K562 (cell line): ENCODE data around the gene IDH2. TPM values are rescaled to one million over a fixed set of nuclear protein-coding genes. Genes with fewer than 3 reads are reported as not detected.

ENCODE experiments used
- ATAC-seq: fragments of 200-7000 bp; cut with Tn5 transposase; 3 replicates; pipeline ENCODE4 v1.9.1; 2020; ENCODE audit warnings: moderate library complexity
- BruUV-seq: library from RNA; stranded (reverse); fragments of 400-500 nt; replicated peaks from 2 replicates; lab custom pipeline; 2021; lab: Mats Ljungman, UMichigan
- CTCF ChIA-PET: fragments of 300-600 bp; formaldehyde crosslinking; extraction: SDS; loops from one replicate; lab custom pipeline; 2021; ENCODE audit warnings: low intra/inter-chr PET ratio; lab: Yijun Ruan, JAX
- POLR2A ChIA-PET: fragments of 300-600, 350-650 bp; sonication (Branson Sonifier 250); formaldehyde crosslinking; extraction: SDS; loops from one replicate; lab custom pipeline; 2021; ENCODE audit warnings: antibody characterized with exemption, inconsistent platforms; lab: Yijun Ruan, JAX
- DNase-seq, 4 experiments: peaks; one replicate each; pipeline versions ENCODE4 v3.0.0 to v3.0.0-alpha.2; 2011 to 2018; ENCODE audit warnings: low spot score in 3 of 4, mixed read lengths in 3 of 4; ENCODE audit errors: extremely low read depth in 1 of 4
- FAIRE-seq: peaks from 2 replicates; lab custom pipeline; 2011; peaks lifted over from hg19 to GRCh38; lab: Jason Lieb, UNC
- H2AFZ ChIP-seq: 2 replicates; pipeline ENCODE4 v1.6.0; 2011; ENCODE audit warnings: low read depth, low read length, control low read depth, inconsistent platforms
- H3K27ac ChIP-seq: fragments of 200-600 bp; 3 replicates; pipeline ENCODE4 v1.8.0; 2011; ENCODE audit warnings: low read depth, mild to moderate bottlenecking, control low read depth, inconsistent platforms, low read length, moderate library complexity, mixed read lengths; ENCODE audit errors: extremely low read depth
- H3K27me3 ChIP-seq, 2 experiments: fragments of 300-600 bp in 1 of 2; 2 replicates in 1 of 2; 3 replicates in 1 of 2; pipeline versions ENCODE4 v1.6.0 to v1.8.0; 2011; ENCODE audit warnings: inconsistent platforms in 2 of 2, low read length in 2 of 2, mild to moderate bottlenecking in 1 of 2, mixed read lengths in 1 of 2, moderate library complexity in 1 of 2; ENCODE audit not compliant: control insufficient read depth in 2 of 2, insufficient read depth in 2 of 2
- H3K36me3 ChIP-seq: fragments of 300-600 bp; 3 replicates; pipeline ENCODE4 v1.8.0; 2011; ENCODE audit warnings: mild to moderate bottlenecking, low read length, inconsistent platforms; ENCODE audit not compliant: control insufficient read depth, insufficient read depth
- H3K4me1 ChIP-seq, 2 experiments: fragments of 200-600 bp in 1 of 2; replicated peaks in 1 of 2; 2 replicates in 1 of 2; 3 replicates in 1 of 2; pipeline versions ENCODE4 v1.5.1 to v1.8.0; 2011; ENCODE audit warnings: inconsistent platforms in 2 of 2, low read length in 2 of 2, mild to moderate bottlenecking in 1 of 2, mixed read lengths in 1 of 2, moderate library complexity in 1 of 2; ENCODE audit not compliant: control insufficient read depth in 2 of 2, insufficient read depth in 2 of 2
- H3K4me2 ChIP-seq: 2 replicates; pipeline ENCODE4 v1.6.1; 2011; ENCODE audit warnings: low read length, control low read depth, inconsistent platforms, mixed read lengths; ENCODE audit not compliant: insufficient read depth
- H3K4me3 ChIP-seq: fragments of 200-600 bp; sonication (generic), shearing (Covaris generic); 2 replicates; pipeline ENCODE4 v1.5.1; 2016; ENCODE audit warnings: control low read depth, inconsistent platforms
- H3K79me2 ChIP-seq: fragments of 200-600 bp; 3 replicates; pipeline ENCODE4 v1.8.0; 2011; ENCODE audit warnings: low read length, inconsistent platforms; ENCODE audit not compliant: control insufficient read depth, insufficient read depth
- H3K9ac ChIP-seq, 2 experiments: 2 replicates each; pipeline versions ENCODE4 v1.6.0 to v1.6.1; 2011; ENCODE audit warnings: low read depth in 2 of 2, low read length in 2 of 2, control low read depth in 1 of 2, inconsistent platforms in 1 of 2, mild to moderate bottlenecking in 1 of 2, mixed read lengths in 1 of 2; ENCODE audit not compliant: insufficient read depth in 1 of 2
- H3K9me1 ChIP-seq: one replicate; pipeline ENCODE4 v1.6.0; 2011; ENCODE audit warnings: inconsistent platforms, mild to moderate bottlenecking, low read length, moderate library complexity; ENCODE audit not compliant: control insufficient read depth, insufficient read depth
- H3K9me3 ChIP-seq: replicated peaks from 2 replicates; pipeline ENCODE4 v1.5.1; 2011; ENCODE audit warnings: low read depth, low read length, inconsistent platforms; ENCODE audit not compliant: control insufficient read depth, insufficient read depth
- H4K20me1 ChIP-seq: replicated peaks from 2 replicates; pipeline ENCODE4 v1.6.1; 2011; ENCODE audit warnings: low read length, inconsistent platforms, mixed read lengths; ENCODE audit not compliant: control insufficient read depth, insufficient read depth
- MEIS2 ChIP-seq: fragments of 450-650 bp; IDR thresholded peaks from 2 replicates; pipeline ENCODE4 v1.6.1; 2014; ENCODE audit warnings: mild to moderate bottlenecking; ENCODE audit not compliant: partially characterized antibody
- SIRT6 ChIP-seq: IDR thresholded peaks from one replicate; pipeline ENCODE4 v1.6.1; 2012; ENCODE audit warnings: low read depth, mild to moderate bottlenecking, control low read depth, inconsistent platforms, low read length, moderate library complexity
- SMAD4 ChIP-seq: fragments of 250-450 bp; sonication (Bioruptor Pico); conservative IDR thresholded peaks from 2 replicates; pipeline ENCODE4 v1.8.0; 2021; ENCODE audit warnings: inconsistent platforms, mild to moderate bottlenecking, moderate library complexity
- ZKSCAN1 ChIP-seq: fragments of 150-350 bp; IDR thresholded peaks from 2 replicates; pipeline ENCODE4 v1.6.1; 2016; ENCODE audit warnings: low read depth, low read length
- WGBS: fragments of 100-300 bp; shearing (Covaris generic); methylation state at CpG from one replicate; pipeline ENCODE4 v1.1.6; 2016; ENCODE audit warnings: low coverage, mixed read lengths; ENCODE audit not compliant: insufficient coverage; ENCODE audit errors: missing lambda C conversion rate; 5-methylcytosine and 5-hydroxymethylcytosine counted together
- in situ Hi-C: fragments of 300-500 bp; cut with MboI; formaldehyde crosslinking; loops from 4 replicates; pipeline ENCODE4 v1.15.0; 2018; ENCODE audit warnings: inconsistent platforms, mixed read lengths
- intact Hi-C: fragments of 100-400 bp; cut with micrococcal nuclease; formaldehyde crosslinking; loops from 2 replicates; pipeline ENCODE4 v1.14.2; 2022
- polyA plus RNA-seq, 8 experiments: library from polyadenylated mRNA; depleted of rRNA in 4 of 8; stranded (reverse) in 5 of 8; unstranded in 3 of 8; fragments of >200 nt; fragmentation: Nextera tagmentation in 2 of 8; fragmentation: Illumina TruSeq in 1 of 8; extraction: Ambion mirVana in 2 of 8; extraction: Trizol in 1 of 8; gene quantifications; 2 replicates each; pipeline versions ENCODE4 v1.2.1 to v1.2.3, GENCODE V29; 2011 to 2014; ENCODE audit warnings: inconsistent platforms in 1 of 8, missing spikeins in 1 of 8
- total RNA-seq, 7 experiments: library from RNA; depleted of rRNA in 6 of 7; stranded (reverse); fragments of >200 nt in 6 of 7; fragmentation: Illumina TruSeq in 2 of 7; extraction: Trizol in 2 of 7; gene quantifications; 2 replicates each; pipeline versions ENCODE4 v1.2.1 to v1.2.3, GENCODE V29; 2011 to 2021; ENCODE audit warnings: low replicate concordance in 1 of 7

The IDH2 gene
- total and polyA plus RNA-seq, 9 of the 15 experiments (the other 6 are each of a cell fraction or from before 2014, with no cell fraction given) = 0.70 to 99.9 (median 59.2) TPM

GRCh38 chr15:90036806-90037510 is 65.3 kb downstream of the IDH2 start:
- Histone ChIP-seq H3K79me2 (no peaks in the 10 kb centered on the region; the same call in 2 of the 3 replicates), H3K36me3 (no peaks in the 10 kb centered on the region), H2AFZ (no peak overlapping the region), H3K4me3 (no peak overlapping the region), H3K9me3 (no peaks in the 10 kb centered on the region), H3K4me2 (no peak overlapping the region; the same call in 1 of the 2 replicates), H3K27me3 (no peaks in the 10 kb centered on the region), H3K9me1 (no peaks in the 10 kb centered on the region)
- 81% methylated on average over 11 of the region's 11 CpGs for WGBS
- intact Hi-C loops = no loop called here
- CTCF ChIA-PET = no interaction called here
- no peak for TF ChIP-seq SIRT6
- TF ChIP-seq, all 486 proteins: peak for 0
- Histone ChIP-seq H3K27ac (no peak overlapping the region), H4K20me1 (no peaks in the 10 kb centered on the region), H3K4me1 (peaks cover 40 to 60% of the 10 kb centered on the region in 2 experiments), H3K9ac (peak overlapping the region in 1 of 2 experiments; percentile 54; a peak in 1 of 4 replicates)
- DNase-seq (no peak), FAIRE-seq (no peak), ATAC-seq (no peak)
- POLR2A ChIA-PET = interaction anchor here (1.4 kb wide), 1 partner anchor 12 kb away, joined by 7 read pairs; no protein-coding TSS in a partner anchor
- in situ Hi-C loops = no loop called here
- BruUV-seq = no TSS peak

- Histone ChIP-seq H4K20me1 (no peaks in the 10 kb centered on the region), H3K36me3 (no peaks in the 10 kb centered on the region), H3K4me3 (no peak overlapping the region), H3K9ac (no peak overlapping the region), H3K4me2 (no peak overlapping the region), H3K9me1 (no peaks in the 10 kb centered on the region), H3K27ac (no peak overlapping the region), H3K4me1 (peaks cover 40 to 64% of the 10 kb centered on the region in 2 experiments), H3K9me3 (no peaks in the 10 kb centered on the region), H3K27me3 (no peaks in the 10 kb centered on the region), H3K79me2 (no peaks in the 10 kb centered on the region; the same call in 2 of the 3 replicates), H2AFZ (no peak overlapping the region)
- in situ Hi-C loops = no loop called here
- TF ChIP-seq ZKSCAN1 = peak; percentile 71; the same call in 1 of the 2 replicates
- peak; percentile 32 for TF ChIP-seq MEIS2
- TF ChIP-seq SMAD4 (CRISPR knock-in tag) = no peak
- FAIRE-seq (no peak), DNase-seq (no peak), ATAC-seq (no peak)
- no TSS peak for BruUV-seq
- POLR2A ChIA-PET = no interaction called here
- intact Hi-C loops = no loop called here
- CTCF ChIA-PET = no interaction called here
- 78% methylated on average over 9 of the region's 9 CpGs for WGBS
These were observed 65.9 kb downstream of the IDH2 start for GRCh38 chr15:90036343-90036742.
